ENCODE measurements around the gene GLIS1. TPM values are rescaled to one million over a fixed set of nuclear protein-coding genes. Genes with fewer than 3 reads are reported as not detected.

GLIS1 gene
- polyA plus RNA-seq, 1 donor (not counting 4 experiments of a cell fraction or from before 2014, with no cell fraction given): not detected

DNA sequence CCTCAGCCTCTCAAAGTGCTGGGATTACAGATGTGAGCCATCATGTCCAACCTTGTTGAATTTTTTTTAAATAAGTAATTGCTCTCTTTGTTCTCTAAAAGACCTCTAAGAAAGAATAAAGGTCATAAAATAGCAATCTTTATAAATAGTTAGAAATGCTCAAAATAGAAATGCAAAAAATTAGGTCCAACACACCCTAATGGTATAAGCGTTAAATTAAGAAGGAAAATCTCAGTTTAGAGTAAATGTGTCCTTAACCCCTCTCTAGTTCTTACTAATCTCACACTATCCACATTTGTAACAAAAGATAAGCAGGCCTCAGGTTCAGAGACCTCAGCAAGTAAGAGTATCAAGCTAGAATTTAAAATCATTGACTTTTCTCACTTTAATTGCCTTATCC is 38.3 kb upstream of the GLIS1 start:
- dilution Hi-C loops (cut with MboI; ENCODE audit: extremely low pct_ligation_motif_present, low sequenced_read_pairs): no loop called here
- no peaks in the 10 kb centered on the region for H4K20me1 ChIP-seq (ENCODE audit: control insufficient read depth, extremely low read depth, insufficient read depth, low read length)
- no peaks in the 10 kb centered on the region for H3K27me3 ChIP-seq (ENCODE audit: control insufficient read depth, extremely low read depth, insufficient read depth, low read length)
- H3K36me3 ChIP-seq (ENCODE audit: control insufficient read depth in 2 of 2, extremely low read depth in 1 of 2, insufficient read depth in 2 of 2, low read length in 2 of 2): peaks cover 4 to 7% of the 10 kb centered on the region in 2 experiments
- no peak for TF ChIP-seq EZH2 (IDR thresholded peaks at IDR 0.05; ENCODE audit: low read length)
- TF ChIP-seq, protein P1, sequence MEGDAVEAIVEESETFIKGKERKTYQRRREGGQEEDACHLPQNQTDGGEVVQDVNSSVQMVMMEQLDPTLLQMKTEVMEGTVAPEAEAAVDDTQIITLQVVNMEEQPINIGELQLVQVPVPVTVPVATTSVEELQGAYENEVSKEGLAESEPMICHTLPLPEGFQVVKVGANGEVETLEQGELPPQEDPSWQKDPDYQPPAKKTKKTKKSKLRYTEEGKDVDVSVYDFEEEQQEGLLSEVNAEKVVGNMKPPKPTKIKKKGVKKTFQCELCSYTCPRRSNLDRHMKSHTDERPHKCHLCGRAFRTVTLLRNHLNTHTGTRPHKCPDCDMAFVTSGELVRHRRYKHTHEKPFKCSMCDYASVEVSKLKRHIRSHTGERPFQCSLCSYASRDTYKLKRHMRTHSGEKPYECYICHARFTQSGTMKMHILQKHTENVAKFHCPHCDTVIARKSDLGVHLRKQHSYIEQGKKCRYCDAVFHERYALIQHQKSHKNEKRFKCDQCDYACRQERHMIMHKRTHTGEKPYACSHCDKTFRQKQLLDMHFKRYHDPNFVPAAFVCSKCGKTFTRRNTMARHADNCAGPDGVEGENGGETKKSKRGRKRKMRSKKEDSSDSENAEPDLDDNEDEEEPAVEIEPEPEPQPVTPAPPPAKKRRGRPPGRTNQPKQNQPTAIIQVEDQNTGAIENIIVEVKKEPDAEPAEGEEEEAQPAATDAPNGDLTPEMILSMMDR (optimal IDR thresholded peaks at IDR 0.05 in 1 of 3, IDR thresholded peaks at IDR 0.05 in 1 of 3, conservative IDR thresholded peaks at IDR 0.05 in 1 of 3; ENCODE audit: extremely low read depth in 1 of 3, insufficient read depth in 2 of 3, low read length in 3 of 3): no peak
- H2AFZ ChIP-seq (ENCODE audit: control insufficient read depth, low read length): no peak overlapping the region
- DNase-seq (ENCODE audit: low read depth, low spot score) (no peak), FAIRE-seq (no peak)
- H3K27ac ChIP-seq (ENCODE audit: control insufficient read depth, insufficient read depth, low read length): no peak overlapping the region
- H3K79me2 ChIP-seq (ENCODE audit: control insufficient read depth, insufficient read depth, low read length): no peaks in the 10 kb centered on the region
- H3K9me3 ChIP-seq (ENCODE audit: control insufficient read depth, low read depth, low read length): no peaks in the 10 kb centered on the region
- H3K4me2 ChIP-seq (ENCODE audit: control insufficient read depth, extremely low read depth, insufficient read depth, low read depth, low read length): no peak overlapping the region
- H3K4me1 ChIP-seq (ENCODE audit: control insufficient read depth, extremely low read depth, insufficient read depth, low read length): no peaks in the 10 kb centered on the region
- no peak overlapping the region for H3K9ac ChIP-seq (ENCODE audit: control insufficient read depth, extremely low read depth, insufficient read depth, low read length)
- H3K9me1 ChIP-seq (ENCODE audit: control insufficient read depth, extremely low read depth, insufficient read depth, low read length): no peaks in the 10 kb centered on the region
- H3K4me3 ChIP-seq (ENCODE audit: control insufficient read depth in 2 of 3, extremely low read depth in 1 of 3, insufficient read depth in 2 of 3, low read depth in 1 of 3, low read length in 3 of 3): no peak overlapping the region

DNA sequence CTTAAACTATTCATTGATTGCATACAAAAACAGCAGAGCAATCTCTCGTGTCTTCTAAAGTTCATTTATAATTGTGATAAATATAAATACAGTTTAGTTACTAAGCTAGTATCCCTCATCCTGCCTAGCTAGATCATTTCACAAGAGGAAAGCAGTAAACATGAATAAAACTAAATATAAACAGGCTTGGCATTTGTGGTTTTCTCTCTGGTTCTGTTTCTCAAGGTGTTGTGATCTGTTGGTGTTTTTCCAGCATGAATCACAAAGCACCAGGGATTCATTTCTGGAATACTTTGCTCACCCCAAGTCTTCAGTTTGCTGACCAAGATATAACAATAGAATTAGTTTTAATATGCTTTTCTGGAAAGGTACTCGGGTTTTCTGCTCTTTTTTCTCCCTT is 32.7 kb upstream of the GLIS1 start:
- no peak for DNase-seq (ENCODE audit: low read depth, low spot score)
- dilution Hi-C loops (cut with MboI; ENCODE audit: extremely low pct_ligation_motif_present, low sequenced_read_pairs): loop anchor here (25.0 kb wide), 1 partner anchor 284 kb away; no protein-coding TSS in a partner anchor

More for the DNA sequence above, 32.7 kb upstream of the GLIS1 start:
- H3K4me2 ChIP-seq (ENCODE audit: control insufficient read depth, extremely low read depth, insufficient read depth, low read depth, low read length): no peak overlapping the region
- H2AFZ ChIP-seq (ENCODE audit: control insufficient read depth, low read length): no peak overlapping the region
- H3K9me3 ChIP-seq (ENCODE audit: control insufficient read depth, low read depth, low read length): no peaks in the 10 kb centered on the region
- H3K79me2 ChIP-seq (ENCODE audit: control insufficient read depth, insufficient read depth, low read length): no peaks in the 10 kb centered on the region
- H4K20me1 ChIP-seq (ENCODE audit: control insufficient read depth, extremely low read depth, insufficient read depth, low read length): no peaks in the 10 kb centered on the region
- H3K9me1 ChIP-seq (ENCODE audit: control insufficient read depth, extremely low read depth, insufficient read depth, low read length): no peaks in the 10 kb centered on the region
- H3K9ac ChIP-seq (ENCODE audit: control insufficient read depth, extremely low read depth, insufficient read depth, low read length): no peak overlapping the region
- no peak overlapping the region for H3K27ac ChIP-seq (ENCODE audit: control insufficient read depth, insufficient read depth, low read length)
- H3K4me3 ChIP-seq (ENCODE audit: control insufficient read depth in 2 of 3, extremely low read depth in 1 of 3, insufficient read depth in 2 of 3, low read depth in 1 of 3, low read length in 3 of 3): no peak overlapping the region
- peaks cover 3 to 4% of the 10 kb centered on the region in 2 experiments for H3K36me3 ChIP-seq (ENCODE audit: control insufficient read depth in 2 of 2, extremely low read depth in 1 of 2, insufficient read depth in 2 of 2, low read length in 2 of 2)
- H3K27me3 ChIP-seq (ENCODE audit: control insufficient read depth, extremely low read depth, insufficient read depth, low read length): no peaks in the 10 kb centered on the region
- no peak for FAIRE-seq
- TF ChIP-seq, protein P1 (optimal IDR thresholded peaks at IDR 0.05 in 1 of 3, IDR thresholded peaks at IDR 0.05 in 1 of 3, conservative IDR thresholded peaks at IDR 0.05 in 1 of 3; ENCODE audit: extremely low read depth in 1 of 3, insufficient read depth in 2 of 3, low read length in 3 of 3): no peak
- TF ChIP-seq EZH2 (IDR thresholded peaks at IDR 0.05; ENCODE audit: low read length): no peak
- H3K4me1 ChIP-seq (ENCODE audit: control insufficient read depth, extremely low read depth, insufficient read depth, low read length): no peaks in the 10 kb centered on the region

All from keratinocyte (primary cell).